IgD-negative memory B cell (primary cell): Measurements from ENCODE around the gene PRMT7. TPM values are rescaled to one million over a fixed set of nuclear protein-coding genes. Genes with fewer than 3 reads are reported as not detected.
A peak's percentile ranks its signal among the peaks of the same experiment; 100 is the strongest.

Experiments used
- H3K27ac Mint-ChIP-seq, 3 donors: one replicate each; pipeline ENCODE4 v1.8.0; 2020 to 2022; ENCODE audit warnings: mild to moderate bottlenecking in 3 of 3, mixed read lengths in 3 of 3, moderate library complexity in 1 of 3
- H3K27me3 Mint-ChIP-seq: one replicate; pipeline ENCODE4 v1.8.0; 2021; ENCODE audit warnings: mixed read lengths
- H3K36me3 Mint-ChIP-seq: one replicate; pipeline ENCODE4 v1.8.0; 2020; ENCODE audit warnings: mild to moderate bottlenecking, mixed read lengths
- H3K4me1 Mint-ChIP-seq, 3 donors: one replicate each; pipeline ENCODE4 v1.8.0; 2020 to 2022; ENCODE audit warnings: mixed read lengths in 3 of 3, mild to moderate bottlenecking in 1 of 3
- H3K4me3 Mint-ChIP-seq, 4 donors: one replicate each; pipeline ENCODE4 v1.8.0; 2020 to 2022; ENCODE audit warnings: mild to moderate bottlenecking in 4 of 4, mixed read lengths in 4 of 4, moderate library complexity in 3 of 4
- H3K9me3 Mint-ChIP-seq, 3 donors: one replicate each; pipeline ENCODE4 v1.8.0; 2020 to 2021; ENCODE audit warnings: mixed read lengths in 3 of 3, mild to moderate bottlenecking in 1 of 3
- polyA plus RNA-seq: library from polyadenylated mRNA; unstranded; fragments of 300-500 nt; fragmentation: Illumina TruSeq; gene quantifications from one replicate; pipeline ENCODE4 v1.2.3, GENCODE V29; 2021

Gene PRMT7
- polyA plus RNA-seq, 1 donor from 2014 or later: 22.8 TPM

GRCh38 chr16:68382296-68382718, 71.5 kb downstream of the PRMT7 start:
- peak overlapping the region; percentile 1 to 88 (median 58) for H3K4me3 Mint-ChIP-seq
- peaks cover 55 to 59% (median 55%) of the 10 kb centered on the region in 3 donors for H3K4me1 Mint-ChIP-seq
- peak overlapping the region; percentile 2 to 96 (median 90) for H3K27ac Mint-ChIP-seq
- peaks cover 1% of the 10 kb centered on the region for H3K27me3 Mint-ChIP-seq
- H3K9me3 Mint-ChIP-seq: no peaks in the 10 kb centered on the region
- no peaks in the 10 kb centered on the region for H3K36me3 Mint-ChIP-seq

- Mint-ChIP-seq H3K27ac (peak overlapping the region; percentile 83 to 96 (median 84)), H3K4me1 (peaks cover 51 to 57% (median 53%) of the 10 kb centered on the region in 3 donors), H3K36me3 (no peaks in the 10 kb centered on the region), H3K4me3 (peak overlapping the region in 1 of 4 donors; percentile 24), H3K9me3 (no peaks in the 10 kb centered on the region), H3K27me3 (peaks cover 1% of the 10 kb centered on the region)
These were observed 73.0 kb downstream of the PRMT7 start for GRCh38 chr16:68383858-68384257.

- Mint-ChIP-seq H3K4me1 (peaks cover 46 to 53% (median 49%) of the 10 kb centered on the region in 3 donors), H3K4me3 (peak overlapping the region in 3 of 4 donors; percentile 27 to 73 (median 67))
These were observed 73.7 kb downstream of the PRMT7 start for GRCh38 chr16:68384288-68385161.

GRCh38 chr16:68385371-68385770, 74.6 kb downstream of the PRMT7 start:
- H3K9me3 Mint-ChIP-seq: no peaks in the 10 kb centered on the region
- peak overlapping the region in 2 of 4 donors; percentile 67 to 73 for H3K4me3 Mint-ChIP-seq
- H3K36me3 Mint-ChIP-seq: peaks cover 4% of the 10 kb centered on the region
- H3K4me1 Mint-ChIP-seq: peaks cover 45 to 50% (median 49%) of the 10 kb centered on the region in 3 donors
- H3K27ac Mint-ChIP-seq: peak overlapping the region; percentile 84 to 96 (median 93)
- H3K27me3 Mint-ChIP-seq: peaks cover 1% of the 10 kb centered on the region

More at GRCh38 chr16:68384288-68385161, 73.7 kb downstream of the PRMT7 start:
- H3K27me3 Mint-ChIP-seq: peaks cover 1% of the 10 kb centered on the region
- no peaks in the 10 kb centered on the region for H3K9me3 Mint-ChIP-seq
- peaks cover under 1% of the 10 kb centered on the region for H3K36me3 Mint-ChIP-seq
- H3K27ac Mint-ChIP-seq: peak overlapping the region; percentile 84 to 96 (median 93)

GRCh38 chr16:68386628-68387027, 75.8 kb downstream of the PRMT7 start:
- H3K4me1 Mint-ChIP-seq: peaks cover 39 to 41% (median 39%) of the 10 kb centered on the region in 3 donors
- H3K27ac Mint-ChIP-seq: no peak overlapping the region
- no peak overlapping the region for H3K4me3 Mint-ChIP-seq

GRCh38 chr16:68387301-68387700, 76.5 kb downstream of the PRMT7 start:
- Mint-ChIP-seq H3K27me3 (peaks cover 1% of the 10 kb centered on the region), H3K36me3 (peaks cover 4% of the 10 kb centered on the region), H3K4me3 (no peak overlapping the region), H3K27ac (no peak overlapping the region), H3K9me3 (no peaks in the 10 kb centered on the region), H3K4me1 (peaks cover 32 to 35% (median 32%) of the 10 kb centered on the region in 3 donors)

More at GRCh38 chr16:68386628-68387027, 75.8 kb downstream of the PRMT7 start:
- no peaks in the 10 kb centered on the region for H3K9me3 Mint-ChIP-seq
- peaks cover 1% of the 10 kb centered on the region for H3K27me3 Mint-ChIP-seq
- H3K36me3 Mint-ChIP-seq: peaks cover 4% of the 10 kb centered on the region

- H3K4me3 Mint-ChIP-seq: no peak overlapping the region
- peaks cover 1% of the 10 kb centered on the region for H3K27me3 Mint-ChIP-seq
- H3K9me3 Mint-ChIP-seq: no peaks in the 10 kb centered on the region
- H3K36me3 Mint-ChIP-seq: peaks cover 4% of the 10 kb centered on the region
- peaks cover 26 to 28% (median 27%) of the 10 kb centered on the region in 3 donors for H3K4me1 Mint-ChIP-seq
- no peak overlapping the region for H3K27ac Mint-ChIP-seq
These were observed 77.3 kb downstream of the PRMT7 start for GRCh38 chr16:68388124-68388523.

GRCh38 chr16:68389006-68389405, 78.2 kb downstream of the PRMT7 start:
- Mint-ChIP-seq H3K27ac (no peak overlapping the region), H3K4me3 (no peak overlapping the region), H3K27me3 (peaks cover 1% of the 10 kb centered on the region), H3K36me3 (peaks cover 4% of the 10 kb centered on the region), H3K9me3 (no peaks in the 10 kb centered on the region), H3K4me1 (peaks cover 17 to 22% (median 18%) of the 10 kb centered on the region in 3 donors)

- H3K36me3 Mint-ChIP-seq: peaks cover 4% of the 10 kb centered on the region
- no peak overlapping the region for H3K4me3 Mint-ChIP-seq
- H3K27ac Mint-ChIP-seq: peak overlapping the region in 1 of 3 donors; percentile 97
- H3K27me3 Mint-ChIP-seq: no peaks in the 10 kb centered on the region
- peaks cover 9 to 15% (median 9%) of the 10 kb centered on the region in 3 donors for H3K4me1 Mint-ChIP-seq
- H3K9me3 Mint-ChIP-seq: no peaks in the 10 kb centered on the region
These were observed 79.0 kb downstream of the PRMT7 start for GRCh38 chr16:68389750-68390371.

GRCh38 chr16:68393333-68393732, 82.5 kb downstream of the PRMT7 start:
- Mint-ChIP-seq H3K27me3 (peaks cover 2% of the 10 kb centered on the region), H3K27ac (no peak overlapping the region), H3K9me3 (no peaks in the 10 kb centered on the region), H3K4me1 (peaks cover 2 to 6% (median 5%) of the 10 kb centered on the region in 3 donors), H3K4me3 (no peak overlapping the region), H3K36me3 (peaks cover 4% of the 10 kb centered on the region)

- peaks cover 2 to 6% (median 5%) of the 10 kb centered on the region in 3 donors for H3K4me1 Mint-ChIP-seq
- no peak overlapping the region for H3K27ac Mint-ChIP-seq
- no peaks in the 10 kb centered on the region for H3K9me3 Mint-ChIP-seq
- peaks cover 2% of the 10 kb centered on the region for H3K27me3 Mint-ChIP-seq
- H3K4me3 Mint-ChIP-seq: no peak overlapping the region
- H3K36me3 Mint-ChIP-seq: no peaks in the 10 kb centered on the region
These were observed 84.5 kb downstream of the PRMT7 start for GRCh38 chr16:68395167-68395786.

GRCh38 chr16:68395815-68396214, 85.0 kb downstream of the PRMT7 start:
- peaks cover 2 to 6% (median 5%) of the 10 kb centered on the region in 3 donors for H3K4me1 Mint-ChIP-seq
- peaks cover 2% of the 10 kb centered on the region for H3K27me3 Mint-ChIP-seq
- no peaks in the 10 kb centered on the region for H3K9me3 Mint-ChIP-seq
- no peak overlapping the region for H3K27ac Mint-ChIP-seq
- H3K36me3 Mint-ChIP-seq: no peaks in the 10 kb centered on the region
- H3K4me3 Mint-ChIP-seq: no peak overlapping the region

GRCh38 chr16:68396481-68396880, 85.7 kb downstream of the PRMT7 start:
- Mint-ChIP-seq H3K27ac (no peak overlapping the region), H3K27me3 (peaks cover 3% of the 10 kb centered on the region), H3K4me3 (no peak overlapping the region)

GRCh38 chr16:68397710-68398201, 86.9 kb downstream of the PRMT7 start:
- H3K27ac Mint-ChIP-seq: no peak overlapping the region
- no peaks in the 10 kb centered on the region for H3K9me3 Mint-ChIP-seq
- peaks cover 3% of the 10 kb centered on the region for H3K27me3 Mint-ChIP-seq
- no peaks in the 10 kb centered on the region for H3K36me3 Mint-ChIP-seq
- H3K4me3 Mint-ChIP-seq: no peak overlapping the region
- H3K4me1 Mint-ChIP-seq: peaks cover 2 to 6% (median 4%) of the 10 kb centered on the region in 3 donors

More at GRCh38 chr16:68396481-68396880, 85.7 kb downstream of the PRMT7 start:
- Mint-ChIP-seq H3K36me3 (no peaks in the 10 kb centered on the region), H3K9me3 (no peaks in the 10 kb centered on the region), H3K4me1 (peaks cover 2 to 6% (median 4%) of the 10 kb centered on the region in 3 donors)
